ENCODE data around the gene DEDD2.
A peak's percentile ranks its signal among the peaks of the same experiment; 100 is the strongest.

The DEDD2 gene

GRCh38 chr19:42224940-42225717, 7.7 kb upstream of the DEDD2 start:
- H3K4me3 ChIP-seq (ENCODE audit: control insufficient read depth, low read depth, low read length): no peak overlapping the region
- TF ChIP-seq CTCF (IDR thresholded peaks at IDR 0.05; ENCODE audit: control insufficient read depth, insufficient read depth, low read depth, low read length, missing control alignments): no peak
- no peak for DNase-seq (ENCODE audit: low read depth)

DNA sequence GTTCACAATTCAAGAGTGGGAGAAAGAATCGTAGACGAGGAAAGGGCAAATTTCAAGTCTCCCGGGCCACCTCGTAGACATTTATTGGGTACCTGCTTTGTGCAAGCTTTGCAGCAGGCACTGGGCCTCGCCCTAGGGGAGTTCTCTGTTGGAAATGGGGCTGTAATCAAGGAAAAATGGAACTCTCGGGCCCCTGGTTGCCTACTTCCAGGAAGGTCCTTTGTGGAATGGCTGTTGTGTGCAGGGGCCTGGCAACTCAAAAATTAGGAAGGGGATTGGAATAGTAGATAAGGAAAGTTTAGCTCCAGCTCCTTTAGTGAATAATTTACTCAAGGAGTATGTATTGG, 3.2 kb upstream of the DEDD2 start:
- DNase-seq (ENCODE audit: low read depth): no peak
- peak overlapping the region; percentile 88 for H3K4me3 ChIP-seq (ENCODE audit: control insufficient read depth, low read depth, low read length)
- TF ChIP-seq CTCF (IDR thresholded peaks at IDR 0.05; ENCODE audit: control insufficient read depth, insufficient read depth, low read depth, low read length, missing control alignments): no peak

GRCh38 chr19:42219812-42220750, 2.6 kb upstream of the DEDD2 start, which contains the start of gene ZNF526:
Gene ZNF526, plus strand, starts transcription at chr19:42220312. Its CDS starts 4,092 bp downstream, at chr19:42224404.
- peak; percentile 87 for DNase-seq (ENCODE audit: low read depth)
- peak within 1 kb of the TSS; percentile 88 for H3K4me3 ChIP-seq (ENCODE audit: control insufficient read depth, low read depth, low read length)
- TF ChIP-seq CTCF (IDR thresholded peaks at IDR 0.05; ENCODE audit: control insufficient read depth, insufficient read depth, low read depth, low read length, missing control alignments): no peak

DNA sequence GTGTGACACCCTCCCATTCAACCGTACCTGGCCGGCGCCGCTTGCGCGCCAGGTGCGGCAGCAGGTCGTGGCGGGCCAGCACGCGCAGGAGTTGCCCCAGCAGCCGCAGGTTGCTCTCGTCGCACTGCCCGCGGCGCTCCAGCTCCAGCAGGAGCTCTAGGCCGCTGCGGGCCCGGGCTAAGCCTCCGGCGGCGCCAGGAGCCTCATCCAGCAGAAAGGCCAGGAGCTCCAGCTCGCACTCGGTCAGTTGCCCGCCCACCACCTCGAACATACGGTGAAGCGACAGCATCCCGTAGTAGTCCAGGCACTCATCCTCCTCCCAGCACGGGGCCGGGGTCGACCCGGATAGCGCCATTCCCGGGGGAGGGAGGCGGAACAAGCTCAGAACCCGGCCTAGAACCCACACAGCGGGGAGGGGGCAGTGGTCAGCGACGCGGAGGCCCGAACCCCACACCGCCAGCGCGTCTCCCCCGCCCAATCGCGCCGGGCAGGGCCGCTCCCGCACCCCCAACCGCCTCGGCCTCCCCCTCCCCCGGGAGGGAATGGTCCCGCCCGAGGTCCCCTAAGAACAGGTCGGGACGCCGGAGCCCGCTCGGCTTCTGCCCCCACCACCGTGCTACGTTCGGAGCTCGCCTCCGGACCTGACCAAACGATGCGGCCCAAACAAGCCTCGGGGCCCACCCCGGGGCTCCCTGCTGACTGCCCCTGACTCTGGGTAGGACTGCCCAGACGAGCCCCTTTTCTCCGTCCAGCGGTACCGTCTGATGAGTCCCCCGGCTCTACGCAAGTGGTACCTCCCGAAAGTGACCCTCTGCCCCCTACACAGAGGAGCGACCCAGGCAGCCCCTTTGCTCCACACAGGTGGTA, 591 bp downstream of the DEDD2 start:
- no peak for TF ChIP-seq CTCF (IDR thresholded peaks at IDR 0.05; ENCODE audit: control insufficient read depth, insufficient read depth, low read depth, low read length, missing control alignments)
- no peak for DNase-seq (ENCODE audit: low read depth)
- H3K4me3 ChIP-seq (ENCODE audit: control insufficient read depth, low read depth, low read length): peak overlapping the region; percentile 90

- no peak overlapping the region for H3K4me3 ChIP-seq (ENCODE audit: control insufficient read depth, low read depth, low read length)
- TF ChIP-seq CTCF (IDR thresholded peaks at IDR 0.05; ENCODE audit: control insufficient read depth, insufficient read depth, low read depth, low read length, missing control alignments): no peak
- no peak for DNase-seq (ENCODE audit: low read depth)
Observed at GRCh38 chr19:42214810-42215485, 2.5 kb downstream of the DEDD2 start.
